ENCODE results near the gene FAM13A.

The FAM13A gene

DNA sequence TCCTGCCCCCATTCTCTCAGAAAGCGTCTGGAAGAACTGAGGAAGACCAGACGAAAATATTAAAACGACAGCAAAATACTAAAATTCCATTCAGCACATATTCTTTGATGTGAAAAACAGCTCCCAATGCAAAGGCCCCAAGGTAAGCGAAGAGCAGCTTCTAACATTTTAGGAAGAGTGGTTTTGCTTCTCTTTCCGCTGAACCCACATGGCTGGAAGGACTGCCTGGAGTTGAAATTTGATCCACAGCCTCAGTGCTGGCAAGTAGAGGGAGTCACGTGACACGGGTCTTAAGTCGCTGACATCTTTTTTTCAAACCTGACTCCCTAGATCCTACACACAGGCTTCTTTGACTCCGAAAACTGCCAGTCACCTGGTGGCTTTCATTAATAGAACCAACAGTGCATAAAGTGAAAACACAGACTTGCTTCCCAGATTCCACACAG, at the start of gene FAM13A:
Gene FAM13A, minus strand, starts transcription at position 233 of the 446 bp plus-strand sequence. Its CDS starts 221 bp downstream, at position 12.
- peak; percentile 98 for DNase-seq (ENCODE audit: low read depth)
- TF ChIP-seq CTCF (IDR thresholded peaks at IDR 0.05; ENCODE audit: low read length, missing control alignments): no peak
- peak within 1 kb of the TSS; percentile 65 for H3K4me3 ChIP-seq (replicated peaks; ENCODE audit: low read depth, low read length)

GRCh38 chr4:89105726-89106125, 48.7 kb upstream of the FAM13A start:
- H3K4me3 ChIP-seq (replicated peaks; ENCODE audit: low read depth, low read length): no peak overlapping the region
- no peak for TF ChIP-seq CTCF (IDR thresholded peaks at IDR 0.05; ENCODE audit: low read length, missing control alignments)
- DNase-seq (ENCODE audit: low read depth): no peak

- TF ChIP-seq CTCF (IDR thresholded peaks at IDR 0.05; ENCODE audit: low read length, missing control alignments): no peak
- H3K4me3 ChIP-seq (replicated peaks; ENCODE audit: low read depth, low read length): no peak overlapping the region
- DNase-seq (ENCODE audit: low read depth): no peak
Observed at GRCh38 chr4:89101256-89102161, 44.5 kb upstream of the FAM13A start.

DNA sequence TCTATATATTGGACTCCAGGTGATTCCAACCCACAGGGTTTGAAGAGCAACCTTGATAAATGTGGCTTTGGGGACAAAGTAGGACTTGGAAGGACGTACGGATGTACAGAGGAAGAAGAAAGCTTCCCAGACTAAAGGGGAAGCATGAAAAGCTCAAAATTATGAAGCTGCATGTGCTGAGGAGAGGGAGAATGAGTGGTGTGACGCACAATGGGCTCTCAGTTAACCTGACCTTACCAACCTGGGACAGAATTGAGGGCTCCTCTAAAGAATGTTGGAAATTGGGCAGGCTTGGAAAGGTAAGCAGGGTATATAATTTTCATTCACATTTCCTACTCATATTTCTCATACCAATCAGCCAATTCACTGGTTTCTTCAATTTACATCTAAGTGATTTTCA, 43.9 kb upstream of the FAM13A start:
- DNase-seq (ENCODE audit: low read depth): no peak
- no peak for TF ChIP-seq CTCF (IDR thresholded peaks at IDR 0.05; ENCODE audit: low read length, missing control alignments)
- no peak overlapping the region for H3K4me3 ChIP-seq (replicated peaks; ENCODE audit: low read depth, low read length)

DNA sequence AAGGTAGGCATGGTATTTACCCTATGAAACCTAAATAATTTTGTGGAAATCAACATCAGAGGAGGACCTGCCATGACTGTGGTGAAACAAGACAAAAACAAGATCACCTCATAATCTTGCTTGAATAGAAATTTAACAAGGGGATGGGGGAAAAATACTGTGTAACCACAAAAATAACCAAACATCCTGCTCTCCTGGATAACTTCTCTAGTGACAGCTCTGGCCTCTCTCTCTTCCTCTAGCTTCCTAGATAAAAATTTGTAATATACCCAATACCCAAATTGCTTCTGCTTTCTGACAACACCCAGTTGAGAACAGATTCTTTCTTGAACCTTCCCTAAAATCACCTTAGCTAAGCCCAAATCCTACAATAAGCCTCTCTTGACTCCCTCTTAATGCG, 42.5 kb upstream of the FAM13A start:
- no peak for DNase-seq (ENCODE audit: low read depth)
- no peak for TF ChIP-seq CTCF (IDR thresholded peaks at IDR 0.05; ENCODE audit: low read length, missing control alignments)
- no peak overlapping the region for H3K4me3 ChIP-seq (replicated peaks; ENCODE audit: low read depth, low read length)

DNA sequence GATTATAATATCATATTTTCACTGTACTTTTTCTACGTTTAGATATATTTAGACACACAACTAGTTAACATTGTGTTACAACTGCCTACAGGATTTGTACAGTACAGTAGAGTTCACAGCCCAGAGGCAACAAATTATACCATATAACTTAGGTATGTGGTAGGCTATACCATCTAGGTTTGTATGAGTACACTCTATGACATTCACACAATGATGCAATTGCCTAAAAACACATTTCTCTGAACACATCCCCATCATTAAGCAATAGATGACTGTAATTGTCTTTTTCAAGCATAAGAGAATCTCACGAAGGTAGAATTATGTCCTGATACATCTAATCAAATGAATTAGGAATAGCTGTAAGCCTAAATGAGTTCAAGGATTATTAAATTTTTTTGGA, 42.0 kb upstream of the FAM13A start:
- no peak for TF ChIP-seq CTCF (IDR thresholded peaks at IDR 0.05; ENCODE audit: low read length, missing control alignments)
- no peak for DNase-seq (ENCODE audit: low read depth)
- no peak overlapping the region for H3K4me3 ChIP-seq (replicated peaks; ENCODE audit: low read depth, low read length)

Measured in fibroblast of pulmonary artery (primary cell).